ENCODE data around the gene GJD2. TPM values are rescaled to one million over a fixed set of nuclear protein-coding genes. Genes with fewer than 3 reads are reported as not detected.

Gene GJD2
- total and polyA plus RNA-seq, 12 donors = 0.33 to 9.1 (median 2.0) TPM; not detected in 4

- no peaks in the 10 kb centered on the region for H3K4me1 ChIP-seq (replicated peaks in 1 of 2)
- H3K27me3 ChIP-seq = peaks cover 8% of the 10 kb centered on the region
- no peak overlapping the region for H3K27ac ChIP-seq
- no peaks in the 10 kb centered on the region for H3K36me3 ChIP-seq (replicated peaks in 1 of 2)
- H3K9me3 ChIP-seq (replicated peaks in 1 of 3) = no peaks in the 10 kb centered on the region
- intact Hi-C loops (cut with DNase I) = no loop called here
- TF ChIP-seq CTCF (IDR thresholded peaks at IDR 0.05) = no peak
- no peak for DNase-seq
- WGBS, 4 donors = 83 to 90% (median 84%) methylated on average over 2 of the region's 2 CpGs
- H3K4me3 ChIP-seq = no peak overlapping the region
These were observed 28.6 kb upstream of the GJD2 start for GRCh38 chr15:34783431-34783830.

GRCh38 chr15:34782901-34783300 lies 28.1 kb upstream of the GJD2 start:
- no peaks in the 10 kb centered on the region for H3K4me1 ChIP-seq (replicated peaks in 1 of 2)
- no peak for DNase-seq
- peaks cover 8% of the 10 kb centered on the region for H3K27me3 ChIP-seq
- H3K9me3 ChIP-seq (replicated peaks in 1 of 3) = no peaks in the 10 kb centered on the region
- H3K27ac ChIP-seq = no peak overlapping the region
- WGBS, 4 donors = 71 to 83% (median 75%) methylated on average over 3 of the region's 3 CpGs
- no peaks in the 10 kb centered on the region for H3K36me3 ChIP-seq (replicated peaks in 1 of 2)
- no peak for TF ChIP-seq CTCF (IDR thresholded peaks at IDR 0.05)
- TF ChIP-seq POLR2A (IDR thresholded peaks at IDR 0.05) = no peak
- no peak overlapping the region for H3K4me3 ChIP-seq
- intact Hi-C loops (cut with DNase I) = no loop called here

- intact Hi-C loops (cut with DNase I) = no loop called here
- no peak for DNase-seq
These were observed 25.9 kb upstream of the GJD2 start for GRCh38 chr15:34780725-34781124.

GRCh38 chr15:34776606-34777105 lies 21.9 kb upstream of the GJD2 start:
- 79 to 86% (median 82%) methylated on average over 2 of the region's 2 CpGs for WGBS, 4 donors
- Histone ChIP-seq H3K27me3 (peaks cover 3% of the 10 kb centered on the region), H3K27ac (no peak overlapping the region), H3K4me1 (replicated peaks in 1 of 2) (no peaks in the 10 kb centered on the region), H3K4me3 (no peak overlapping the region), H3K9me3 (replicated peaks in 1 of 3) (no peaks in the 10 kb centered on the region), H3K36me3 (replicated peaks in 1 of 2) (no peaks in the 10 kb centered on the region)
- no peak for DNase-seq
- intact Hi-C loops (cut with DNase I) = no loop called here
- TF ChIP-seq POLR2A (IDR thresholded peaks at IDR 0.05) (no peak), CTCF (IDR thresholded peaks at IDR 0.05) (no peak)

More at GRCh38 chr15:34780725-34781124, 25.9 kb upstream of the GJD2 start:
- no peak for TF ChIP-seq POLR2A (IDR thresholded peaks at IDR 0.05)
- no peak for TF ChIP-seq CTCF (IDR thresholded peaks at IDR 0.05)
- no peaks in the 10 kb centered on the region for H3K4me1 ChIP-seq (replicated peaks in 1 of 2)
- H3K9me3 ChIP-seq (replicated peaks in 1 of 3) = no peaks in the 10 kb centered on the region
- peaks cover 8% of the 10 kb centered on the region for H3K27me3 ChIP-seq
- no peaks in the 10 kb centered on the region for H3K36me3 ChIP-seq (replicated peaks in 1 of 2)
- H3K27ac ChIP-seq = no peak overlapping the region
- 55 to 71% (median 57%) methylated on average over 2 of the region's 2 CpGs for WGBS, 4 donors
- H3K4me3 ChIP-seq = no peak overlapping the region

Measured in adrenal gland (tissue), 12 donors.